AG09309 (cell line): ENCODE data around the gene TMEM258.

ENCODE experiments used
- DNase-seq: peaks from one replicate; pipeline ENCODE4 v3.0.0-alpha.2; 2010; ENCODE audit warnings: low read depth
- H3K4me3 ChIP-seq: 2 replicates; pipeline ENCODE4 v1.5.1; 2011; ENCODE audit warnings: mild to moderate bottlenecking, low read depth, low read length, moderate library complexity; ENCODE audit not compliant: control insufficient read depth
- TF ChIP-seq, protein P1 (sequence below): IDR thresholded peaks from 2 replicates; pipeline ENCODE4 v1.5.1; 2011; ENCODE audit warnings: mild to moderate bottlenecking, low read depth, low read length, inconsistent platforms; ENCODE audit not compliant: insufficient read depth, control insufficient read depth; ENCODE audit errors: missing control alignments

TMEM258 gene

DNA sequence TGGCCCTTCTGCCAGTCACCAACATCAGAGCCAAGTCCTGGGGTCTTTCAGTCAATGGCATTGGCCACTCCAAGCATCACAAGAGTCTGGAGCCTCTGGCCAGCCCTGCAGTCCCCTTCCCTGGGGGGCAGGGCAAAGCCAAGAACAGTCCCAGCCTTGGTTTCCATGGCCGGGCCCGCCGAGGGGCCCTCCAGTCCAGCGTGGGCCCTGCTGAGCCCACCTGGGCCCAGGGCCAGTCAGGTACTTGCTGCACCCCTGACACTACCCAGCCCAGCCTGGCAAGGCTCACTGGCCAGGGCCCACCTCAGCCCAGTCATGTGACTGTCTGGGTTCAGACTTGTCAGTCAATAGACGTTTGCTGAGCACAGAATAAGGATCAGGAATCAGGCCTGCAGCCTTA lies 10.8 kb downstream of the TMEM258 start:
- TF ChIP-seq, protein P1, sequence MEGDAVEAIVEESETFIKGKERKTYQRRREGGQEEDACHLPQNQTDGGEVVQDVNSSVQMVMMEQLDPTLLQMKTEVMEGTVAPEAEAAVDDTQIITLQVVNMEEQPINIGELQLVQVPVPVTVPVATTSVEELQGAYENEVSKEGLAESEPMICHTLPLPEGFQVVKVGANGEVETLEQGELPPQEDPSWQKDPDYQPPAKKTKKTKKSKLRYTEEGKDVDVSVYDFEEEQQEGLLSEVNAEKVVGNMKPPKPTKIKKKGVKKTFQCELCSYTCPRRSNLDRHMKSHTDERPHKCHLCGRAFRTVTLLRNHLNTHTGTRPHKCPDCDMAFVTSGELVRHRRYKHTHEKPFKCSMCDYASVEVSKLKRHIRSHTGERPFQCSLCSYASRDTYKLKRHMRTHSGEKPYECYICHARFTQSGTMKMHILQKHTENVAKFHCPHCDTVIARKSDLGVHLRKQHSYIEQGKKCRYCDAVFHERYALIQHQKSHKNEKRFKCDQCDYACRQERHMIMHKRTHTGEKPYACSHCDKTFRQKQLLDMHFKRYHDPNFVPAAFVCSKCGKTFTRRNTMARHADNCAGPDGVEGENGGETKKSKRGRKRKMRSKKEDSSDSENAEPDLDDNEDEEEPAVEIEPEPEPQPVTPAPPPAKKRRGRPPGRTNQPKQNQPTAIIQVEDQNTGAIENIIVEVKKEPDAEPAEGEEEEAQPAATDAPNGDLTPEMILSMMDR, result no peak

DNA sequence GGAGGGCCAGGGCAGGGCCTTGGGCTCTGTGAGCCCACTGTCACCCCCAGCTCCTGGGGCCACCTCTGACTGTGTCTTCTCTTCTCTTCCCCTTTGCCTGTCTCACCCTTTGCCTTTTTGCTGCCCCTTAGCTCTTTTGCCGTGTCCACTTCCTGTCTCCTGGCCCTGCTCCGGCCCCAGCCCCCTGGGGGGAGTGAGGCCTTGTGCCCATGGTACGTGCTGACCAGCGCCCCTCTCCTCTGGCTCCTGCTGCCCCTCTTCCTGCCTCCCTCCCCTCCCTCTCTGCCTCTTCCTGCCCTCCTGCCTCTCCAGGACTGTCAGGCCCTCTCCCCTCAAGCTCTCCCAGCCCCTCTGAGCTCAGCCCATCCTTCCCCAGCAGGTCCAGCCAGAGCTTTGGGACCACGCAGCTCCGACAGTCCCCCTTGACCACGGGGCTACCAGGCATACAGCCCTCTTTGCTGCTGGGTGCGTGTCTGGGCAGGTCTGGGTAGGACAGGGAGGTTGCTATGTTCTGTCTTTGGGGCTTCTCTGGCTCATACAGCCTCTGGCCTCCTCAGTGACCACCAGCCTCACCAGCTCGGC lies 11.7 kb downstream of the TMEM258 start:
- no peak overlapping the region for H3K4me3 ChIP-seq
- no peak for DNase-seq
- TF ChIP-seq, protein P1, result no peak

More for the DNA sequence above, 10.8 kb downstream of the TMEM258 start:
- no peak overlapping the region for H3K4me3 ChIP-seq
- no peak for DNase-seq

DNA sequence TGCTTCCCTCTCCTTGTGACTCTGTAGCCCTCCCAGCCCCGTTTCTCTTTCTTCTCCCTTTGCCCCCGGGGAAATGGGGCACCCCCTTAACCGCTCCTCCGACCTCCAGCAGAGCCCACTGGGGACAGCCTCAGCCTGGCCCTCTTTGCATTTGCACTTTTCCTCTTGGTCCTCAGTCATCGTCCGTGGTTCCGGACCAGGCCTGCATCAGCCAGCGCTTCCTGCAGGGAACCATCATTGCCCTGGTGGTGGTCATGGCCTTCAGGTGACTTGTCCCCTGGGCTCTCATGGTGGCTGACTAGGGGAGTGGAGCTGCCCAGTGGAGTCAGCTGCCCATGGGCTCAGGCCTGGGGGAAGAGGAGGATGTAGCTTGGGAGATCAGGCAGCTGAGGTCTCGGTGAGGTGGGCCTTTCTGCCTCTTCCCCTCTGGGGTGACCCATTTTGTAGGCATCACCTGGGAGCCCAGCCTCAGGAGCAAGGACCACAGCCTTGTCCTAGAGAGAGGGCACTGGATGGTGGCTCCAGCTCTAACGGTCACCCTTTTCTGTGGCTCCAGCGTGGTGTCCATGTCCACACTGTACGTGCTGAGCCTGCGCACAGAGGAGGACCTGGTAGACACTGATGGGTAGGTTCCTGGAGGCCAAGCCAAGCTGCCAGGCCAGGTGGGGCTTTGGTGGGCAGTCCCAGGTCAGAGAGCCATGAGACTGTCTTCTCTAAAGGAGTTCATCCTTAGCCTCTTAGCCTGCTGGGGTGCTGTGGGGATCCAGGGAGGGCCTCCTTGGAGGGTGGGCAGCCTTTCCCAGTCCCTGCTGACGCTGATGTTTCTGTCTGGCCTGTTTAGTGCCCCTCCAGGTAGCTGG lies 12.5 kb downstream of the TMEM258 start:
- TF ChIP-seq, protein P1, result no peak
- H3K4me3 ChIP-seq, result no peak overlapping the region

DNA sequence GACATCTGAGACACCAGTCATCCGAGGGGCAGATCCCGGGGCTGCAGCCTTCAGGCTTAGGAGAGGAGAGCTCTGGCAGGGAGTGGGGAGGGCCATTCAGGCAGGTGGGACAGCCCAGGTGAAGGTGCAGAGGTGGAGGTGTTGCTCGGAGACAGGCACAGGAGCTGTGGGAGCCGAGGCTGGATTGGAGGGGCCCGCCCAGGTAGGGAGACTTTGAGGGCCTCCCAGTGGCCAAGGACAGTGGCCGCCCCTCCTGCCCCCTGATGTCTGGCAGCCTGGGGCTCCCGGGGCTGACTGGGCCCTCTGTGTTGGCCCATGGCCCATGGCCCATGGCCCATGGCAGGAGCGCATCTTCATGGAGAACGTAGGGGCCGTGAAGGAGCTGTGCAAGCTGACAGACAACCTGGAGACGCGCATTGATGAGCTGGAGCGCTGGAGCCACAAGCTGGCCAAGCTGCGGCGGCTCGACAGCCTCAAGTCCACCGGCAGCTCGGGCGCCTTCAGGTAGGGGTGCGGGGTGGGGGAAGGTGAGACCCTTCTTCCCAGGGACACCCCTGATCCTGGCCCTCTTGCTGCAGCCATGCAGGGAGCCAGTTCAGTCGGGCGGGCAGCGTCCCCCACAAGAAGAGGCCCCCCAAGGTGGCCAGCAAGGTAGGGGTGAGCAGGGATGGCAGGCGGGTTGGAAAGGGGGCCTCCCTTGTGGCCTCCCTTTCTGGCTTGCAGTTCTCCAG lies 13.3 kb downstream of the TMEM258 start:
- TF ChIP-seq, protein P1, result no peak

More for the DNA sequence above, 12.5 kb downstream of the TMEM258 start:
- no peak for DNase-seq

DNA sequence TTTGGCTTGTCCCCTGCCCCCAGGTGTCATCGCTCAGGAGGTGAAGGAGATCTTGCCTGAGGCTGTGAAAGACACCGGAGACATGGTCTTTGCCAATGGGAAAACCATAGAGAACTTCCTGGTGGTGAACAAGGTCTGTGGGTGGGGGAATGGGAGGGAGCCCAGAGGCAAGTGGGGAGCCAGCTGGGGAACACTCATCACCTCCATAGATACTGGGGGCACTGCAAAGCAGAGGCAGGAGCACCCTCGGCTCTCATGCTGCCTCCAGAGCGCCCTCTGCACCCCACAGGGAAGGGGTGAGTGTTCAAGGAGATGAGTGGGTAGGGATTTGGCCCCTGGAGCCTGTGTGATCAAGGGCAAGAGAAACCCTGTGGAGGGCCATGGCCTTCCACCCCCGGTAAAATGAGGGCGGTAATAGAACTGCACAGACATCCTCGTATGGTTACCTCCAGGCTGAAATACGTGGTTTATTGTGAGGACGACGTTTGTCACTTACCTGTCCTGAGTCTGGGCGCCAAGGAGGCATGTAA lies 14.0 kb downstream of the TMEM258 start:
- TF ChIP-seq, protein P1, result no peak
- DNase-seq, result no peak
- H3K4me3 ChIP-seq, result no peak overlapping the region

More for the DNA sequence above, 13.3 kb downstream of the TMEM258 start:
- no peak overlapping the region for H3K4me3 ChIP-seq
- no peak for DNase-seq
